CD4-positive, alpha-beta T cell treated with Interleukin-10 for 1 hour (primary cell): ENCODE measurements around the gene SAMD4B.

Experiments
- DNase-seq: peaks from one replicate; pipeline ENCODE4 v3.0.0-alpha.2; 2020

Gene SAMD4B

GRCh38 chr19:39428283-39429112, 86.3 kb downstream of the SAMD4B start:
- DNase-seq = peak; percentile 10

GRCh38 chr19:39430675-39431593, 88.7 kb downstream of the SAMD4B start:
- peak; percentile 87 for DNase-seq

DNA sequence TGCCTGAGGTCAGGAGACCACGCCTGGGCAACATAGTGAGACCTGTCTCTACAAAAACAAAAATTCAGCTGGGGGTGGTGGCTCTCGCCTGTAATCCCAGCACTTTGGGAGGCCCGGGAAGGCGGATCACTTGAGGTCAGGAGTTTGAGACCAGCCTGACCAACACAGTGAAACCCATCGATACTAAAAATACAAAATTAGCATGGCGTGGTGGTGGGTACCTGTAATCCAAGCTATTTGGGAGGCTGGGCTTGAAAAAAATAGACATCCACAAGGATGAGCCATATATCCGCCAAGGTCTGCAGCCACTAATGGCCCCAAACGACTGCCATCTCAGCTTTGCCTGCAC, 90.4 kb downstream of the SAMD4B start:
- DNase-seq = peak; percentile 4

DNA sequence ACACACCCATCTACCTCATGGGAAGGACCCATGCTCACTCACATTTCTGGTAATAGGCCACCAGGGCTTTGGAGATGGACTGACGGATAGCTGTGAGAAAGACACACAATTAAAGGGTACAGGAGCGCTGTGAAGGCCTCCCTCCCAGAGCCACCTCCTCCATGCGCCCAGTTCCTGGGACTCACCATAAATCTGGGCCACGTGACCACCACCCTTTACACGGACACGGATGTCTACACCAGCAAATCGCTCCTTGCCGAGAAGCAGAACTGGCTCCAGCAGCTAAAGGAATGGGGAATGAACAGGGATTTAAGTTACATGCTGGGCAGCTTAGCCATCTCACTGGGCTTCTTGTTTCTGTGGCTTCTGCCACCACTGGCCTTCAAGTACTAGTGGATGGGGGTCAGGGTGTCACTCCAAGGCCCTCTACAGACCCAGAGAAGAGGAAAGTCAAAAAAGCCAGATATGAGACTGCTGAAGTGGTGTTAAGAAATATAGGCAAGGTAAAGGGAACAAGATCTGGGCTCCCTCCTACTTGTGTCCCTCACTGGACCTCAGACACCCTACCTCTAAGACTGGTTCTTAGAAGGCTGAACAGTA, 91.4 kb downstream of the SAMD4B start:
- DNase-seq = peak; percentile 6

DNA sequence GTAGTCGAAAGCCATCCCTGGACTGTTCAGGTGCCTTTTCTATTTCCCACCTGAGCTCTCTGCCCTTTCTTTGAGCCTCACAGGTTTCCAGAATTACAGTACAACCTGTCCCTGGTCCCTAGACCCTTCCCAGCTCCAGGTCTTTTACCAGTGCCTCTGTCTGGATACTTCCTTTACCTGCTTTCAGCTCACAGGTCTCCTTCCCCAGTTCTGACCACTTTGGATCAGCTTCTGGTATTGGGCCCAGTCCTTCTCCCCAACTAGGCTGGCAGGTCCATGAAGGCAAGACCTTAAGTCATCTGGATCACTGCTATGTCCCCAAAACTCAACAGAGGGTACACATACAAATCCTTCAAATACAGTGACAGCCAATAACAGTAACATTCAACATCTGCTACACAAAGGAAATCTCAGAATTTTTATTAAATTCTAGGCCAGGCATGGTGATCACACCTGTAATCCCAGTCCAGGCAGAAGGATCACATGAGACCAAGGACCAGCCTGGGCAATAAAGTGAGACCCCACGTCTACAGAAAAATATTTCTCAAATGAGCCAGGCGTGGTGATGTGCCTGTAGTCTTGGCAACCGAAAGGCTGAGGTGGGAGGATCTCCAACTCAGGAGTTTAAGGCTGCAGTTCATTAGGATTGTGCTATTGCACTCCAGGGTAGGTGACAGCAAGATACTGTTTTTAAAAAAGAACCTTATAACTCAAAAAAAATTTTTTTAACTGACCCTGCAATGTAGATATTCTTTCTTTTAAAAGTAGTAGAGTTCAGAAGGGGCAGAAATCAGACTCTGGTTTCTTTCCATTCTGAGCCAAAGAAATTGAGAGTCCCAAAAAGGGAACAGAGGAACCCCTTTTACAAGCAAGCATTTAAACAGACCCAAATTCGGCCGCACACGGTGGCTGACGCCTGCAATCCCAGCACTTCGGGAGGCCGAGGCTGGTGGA, 92.2 kb downstream of the SAMD4B start:
- peak; percentile 19 for DNase-seq
